Keratinocyte (primary cell): ENCODE measurements around the gene TINAG.
"Not testable (repeated sequence)": the region's sequence is repeated elsewhere in the genome, so short reads cannot be mapped to it uniquely, and the experiment has no call there.

Source experiments
- CTCF ChIP-seq, 3 experiments: IDR thresholded peaks in 1 of 3; conservative IDR thresholded peaks in 1 of 3; optimal IDR thresholded peaks in 1 of 3; 2 replicates in 2 of 3; 3 replicates in 1 of 3; pipeline versions ENCODE3 to v1.5.1; 2011; ENCODE audit warnings: low read length in 3 of 3, mild to moderate bottlenecking in 3 of 3, moderate library complexity in 2 of 3, control low read depth in 1 of 3, inconsistent platforms in 1 of 3; ENCODE audit not compliant: insufficient read depth in 2 of 3; ENCODE audit errors: extremely low read depth in 1 of 3
- EZH2 ChIP-seq: IDR thresholded peaks from one replicate; pipeline ENCODE4 v1.6.1; 2012; ENCODE audit warnings: inconsistent platforms, mild to moderate bottlenecking, low read length, moderate library complexity

- not testable (repeated sequence) for TF ChIP-seq CTCF (optimal IDR thresholded peaks at IDR 0.05 in 1 of 3, IDR thresholded peaks at IDR 0.05 in 1 of 3, conservative IDR thresholded peaks at IDR 0.05 in 1 of 3; ENCODE audit: extremely low read depth in 1 of 3, insufficient read depth in 2 of 3, low read length in 3 of 3); EZH2
Observed at GRCh38 chr6:54331571-54331970, 23.3 kb downstream of the TINAG start.
